Measurements from ENCODE around the gene TRPV4.

- TF ChIP-seq EZH2phosphoT487 (IDR thresholded peaks at IDR 0.05; ENCODE audit: borderline replicate concordance, low read length), result no peak
- TF ChIP-seq, protein P1, sequence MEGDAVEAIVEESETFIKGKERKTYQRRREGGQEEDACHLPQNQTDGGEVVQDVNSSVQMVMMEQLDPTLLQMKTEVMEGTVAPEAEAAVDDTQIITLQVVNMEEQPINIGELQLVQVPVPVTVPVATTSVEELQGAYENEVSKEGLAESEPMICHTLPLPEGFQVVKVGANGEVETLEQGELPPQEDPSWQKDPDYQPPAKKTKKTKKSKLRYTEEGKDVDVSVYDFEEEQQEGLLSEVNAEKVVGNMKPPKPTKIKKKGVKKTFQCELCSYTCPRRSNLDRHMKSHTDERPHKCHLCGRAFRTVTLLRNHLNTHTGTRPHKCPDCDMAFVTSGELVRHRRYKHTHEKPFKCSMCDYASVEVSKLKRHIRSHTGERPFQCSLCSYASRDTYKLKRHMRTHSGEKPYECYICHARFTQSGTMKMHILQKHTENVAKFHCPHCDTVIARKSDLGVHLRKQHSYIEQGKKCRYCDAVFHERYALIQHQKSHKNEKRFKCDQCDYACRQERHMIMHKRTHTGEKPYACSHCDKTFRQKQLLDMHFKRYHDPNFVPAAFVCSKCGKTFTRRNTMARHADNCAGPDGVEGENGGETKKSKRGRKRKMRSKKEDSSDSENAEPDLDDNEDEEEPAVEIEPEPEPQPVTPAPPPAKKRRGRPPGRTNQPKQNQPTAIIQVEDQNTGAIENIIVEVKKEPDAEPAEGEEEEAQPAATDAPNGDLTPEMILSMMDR (conservative IDR thresholded peaks at IDR 0.05; ENCODE audit: low read depth, low read length), result no peak
Observed at GRCh38 chr12:109762673-109763191, 70.5 kb downstream of the TRPV4 start.

Measured in PC-3 (cell line).